ENCODE measurements around the gene P4HB. TPM values are rescaled to one million over a fixed set of nuclear protein-coding genes. Genes with fewer than 3 reads are reported as not detected.

The P4HB gene
- total RNA-seq, 1 donor from 2014 or later = 462 TPM

DNA sequence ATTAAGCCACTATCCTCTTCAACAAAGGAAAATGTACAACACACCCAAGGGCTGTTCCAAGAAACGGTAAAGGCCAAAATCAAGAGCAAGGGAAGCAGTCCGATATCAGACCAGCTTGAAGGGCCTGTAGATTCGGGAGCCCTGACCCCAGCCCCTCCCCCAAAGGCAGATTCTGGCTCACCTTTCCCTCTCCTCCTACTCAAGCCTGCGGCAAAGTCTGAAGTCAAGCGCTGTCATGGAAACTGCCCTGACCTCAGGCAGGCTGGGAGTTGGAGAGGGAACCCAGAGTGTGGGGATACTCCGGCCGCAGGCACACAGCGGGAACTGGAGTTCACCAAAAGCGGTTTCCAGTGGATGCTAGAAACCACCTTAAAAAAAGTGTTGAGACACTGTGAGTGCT lies 29.3 kb upstream of the P4HB start:
- H3K4me3 ChIP-seq = no peak overlapping the region

DNA sequence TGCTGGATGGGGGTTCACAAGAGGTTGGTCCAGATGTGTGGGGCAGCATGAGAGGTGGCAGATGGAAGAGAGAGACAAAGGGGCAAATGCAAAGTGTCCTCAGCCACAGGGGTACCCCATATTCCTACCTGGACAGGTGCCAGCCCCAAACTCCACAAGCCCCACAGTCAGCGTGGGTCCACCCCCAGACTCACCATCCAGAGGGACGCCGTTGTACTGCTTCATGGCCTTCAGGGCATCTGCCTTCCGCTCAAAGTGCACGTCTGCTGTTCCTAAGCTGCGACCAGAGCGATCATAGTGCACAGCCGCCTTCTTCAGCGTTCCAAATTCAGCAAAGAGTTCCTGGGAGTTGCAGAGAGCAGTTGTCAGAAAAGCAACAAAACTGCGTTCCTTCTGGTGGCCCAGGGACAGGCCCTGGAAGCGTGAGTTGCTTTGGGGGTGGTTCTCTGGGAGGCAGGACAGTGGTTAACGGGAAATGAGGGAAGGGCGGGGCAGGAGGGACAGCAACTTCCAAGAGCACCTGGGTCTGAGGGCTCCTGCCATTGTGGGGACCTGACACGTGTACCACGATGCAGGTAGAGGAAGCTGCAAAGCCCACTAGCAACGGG lies 28.8 kb upstream of the P4HB start:
- no peak for ATAC-seq
- peaks cover 58% of the 10 kb centered on the region for H3K36me3 ChIP-seq
- H3K4me3 ChIP-seq = no peak overlapping the region
- no peak for DNase-seq
- no peaks in the 10 kb centered on the region for H3K9me3 ChIP-seq
- intact Hi-C loops (cut with DNase I) = no loop called here
- H3K4me1 ChIP-seq = peaks cover 26% of the 10 kb centered on the region
- no peaks in the 10 kb centered on the region for H3K27me3 ChIP-seq
- TF ChIP-seq, protein P1, sequence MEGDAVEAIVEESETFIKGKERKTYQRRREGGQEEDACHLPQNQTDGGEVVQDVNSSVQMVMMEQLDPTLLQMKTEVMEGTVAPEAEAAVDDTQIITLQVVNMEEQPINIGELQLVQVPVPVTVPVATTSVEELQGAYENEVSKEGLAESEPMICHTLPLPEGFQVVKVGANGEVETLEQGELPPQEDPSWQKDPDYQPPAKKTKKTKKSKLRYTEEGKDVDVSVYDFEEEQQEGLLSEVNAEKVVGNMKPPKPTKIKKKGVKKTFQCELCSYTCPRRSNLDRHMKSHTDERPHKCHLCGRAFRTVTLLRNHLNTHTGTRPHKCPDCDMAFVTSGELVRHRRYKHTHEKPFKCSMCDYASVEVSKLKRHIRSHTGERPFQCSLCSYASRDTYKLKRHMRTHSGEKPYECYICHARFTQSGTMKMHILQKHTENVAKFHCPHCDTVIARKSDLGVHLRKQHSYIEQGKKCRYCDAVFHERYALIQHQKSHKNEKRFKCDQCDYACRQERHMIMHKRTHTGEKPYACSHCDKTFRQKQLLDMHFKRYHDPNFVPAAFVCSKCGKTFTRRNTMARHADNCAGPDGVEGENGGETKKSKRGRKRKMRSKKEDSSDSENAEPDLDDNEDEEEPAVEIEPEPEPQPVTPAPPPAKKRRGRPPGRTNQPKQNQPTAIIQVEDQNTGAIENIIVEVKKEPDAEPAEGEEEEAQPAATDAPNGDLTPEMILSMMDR (IDR thresholded peaks at IDR 0.05) = no peak
- H3K27ac ChIP-seq = no peak overlapping the region

More for the DNA sequence above, 29.3 kb upstream of the P4HB start:
- Histone ChIP-seq H3K27ac (no peak overlapping the region), H3K36me3 (peaks cover 61% of the 10 kb centered on the region), H3K9me3 (no peaks in the 10 kb centered on the region), H3K4me1 (peaks cover 26% of the 10 kb centered on the region), H3K27me3 (no peaks in the 10 kb centered on the region)
- DNase-seq (no peak), ATAC-seq (no peak)
- TF ChIP-seq, protein P1 (IDR thresholded peaks at IDR 0.05) = no peak
- intact Hi-C loops (cut with DNase I) = no loop called here

GRCh38 chr17:81888105-81888987 lies 28.0 kb upstream of the P4HB start:
- DNase-seq (no peak), ATAC-seq (no peak)
- Histone ChIP-seq H3K9me3 (no peaks in the 10 kb centered on the region), H3K4me3 (no peak overlapping the region), H3K4me1 (peaks cover 26% of the 10 kb centered on the region), H3K36me3 (peaks cover 58% of the 10 kb centered on the region), H3K27ac (no peak overlapping the region), H3K27me3 (no peaks in the 10 kb centered on the region)
- intact Hi-C loops (cut with DNase I) = no loop called here
- TF ChIP-seq, protein P1 (IDR thresholded peaks at IDR 0.05) = no peak

GRCh38 chr17:81885869-81886548 lies 25.7 kb upstream of the P4HB start:
- no peaks in the 10 kb centered on the region for H3K9me3 ChIP-seq
- intact Hi-C loops (cut with DNase I) = no loop called here
- H3K27me3 ChIP-seq = no peaks in the 10 kb centered on the region
- TF ChIP-seq, protein P1 (IDR thresholded peaks at IDR 0.05) = no peak
- H3K36me3 ChIP-seq = peaks cover 65% of the 10 kb centered on the region
- peaks cover 16% of the 10 kb centered on the region for H3K4me1 ChIP-seq
- H3K27ac ChIP-seq = no peak overlapping the region
- H3K4me3 ChIP-seq = no peak overlapping the region
- no peak for ATAC-seq
- no peak for DNase-seq

DNA sequence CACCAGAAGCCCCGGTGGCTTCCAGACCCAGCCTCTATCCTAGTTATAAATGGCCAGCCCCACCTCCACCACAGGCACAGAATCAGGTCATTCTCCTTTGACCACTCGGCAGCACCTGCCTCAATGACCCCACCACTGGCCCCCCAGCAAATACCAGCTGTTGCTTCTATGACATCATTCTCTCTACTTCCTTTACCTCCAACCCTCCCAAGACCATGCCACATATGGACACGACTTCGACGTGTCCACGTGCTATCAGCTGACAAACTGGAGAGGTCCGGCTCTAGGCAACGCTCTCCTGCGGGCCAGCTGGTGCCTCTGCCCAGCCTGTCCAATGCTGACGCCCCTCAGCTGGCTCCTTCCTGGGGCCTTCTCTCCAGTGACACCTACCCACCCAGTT lies 25.1 kb upstream of the P4HB start:
- Histone ChIP-seq H3K36me3 (peaks cover 67% of the 10 kb centered on the region), H3K27me3 (no peaks in the 10 kb centered on the region), H3K4me3 (no peak overlapping the region), H3K9me3 (no peaks in the 10 kb centered on the region), H3K27ac (no peak overlapping the region), H3K4me1 (peaks cover 14% of the 10 kb centered on the region)
- intact Hi-C loops (cut with DNase I) = no loop called here
- TF ChIP-seq, protein P1 (IDR thresholded peaks at IDR 0.05) = no peak
- DNase-seq (no peak), ATAC-seq (no peak)
